ENCODE data around the gene RALGPS2. TPM values are rescaled to one million over a fixed set of nuclear protein-coding genes. Genes with fewer than 3 reads are reported as not detected.

RALGPS2 gene
- total and polyA plus RNA-seq, 2 donors (not counting 1 experiment from before 2014, with no cell fraction given) = 59.6 to 251 TPM

DNA sequence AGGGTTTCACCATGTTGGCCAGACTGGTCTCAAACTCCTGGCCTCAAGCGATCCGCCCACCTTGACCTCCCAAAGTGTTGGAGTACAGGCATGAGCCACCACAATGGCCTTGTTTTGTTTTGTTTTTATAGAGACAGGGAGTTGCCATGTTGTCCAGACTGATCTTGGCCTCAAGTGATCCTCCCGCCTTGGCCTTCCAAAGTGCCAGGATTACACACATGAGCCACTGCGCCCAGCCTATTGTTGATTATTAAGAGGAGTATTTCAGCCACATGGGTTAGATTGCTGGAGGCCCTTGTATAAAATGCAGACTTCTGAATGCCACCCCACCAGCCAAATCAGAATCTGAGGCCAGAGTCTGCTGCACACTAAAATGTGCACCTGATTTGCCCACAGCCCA, 203.0 kb downstream of the RALGPS2 start:
- 100% methylated on average over 2 of the region's 4 CpGs for WGBS (ENCODE audit: insufficient coverage)
- TF ChIP-seq, protein P1, sequence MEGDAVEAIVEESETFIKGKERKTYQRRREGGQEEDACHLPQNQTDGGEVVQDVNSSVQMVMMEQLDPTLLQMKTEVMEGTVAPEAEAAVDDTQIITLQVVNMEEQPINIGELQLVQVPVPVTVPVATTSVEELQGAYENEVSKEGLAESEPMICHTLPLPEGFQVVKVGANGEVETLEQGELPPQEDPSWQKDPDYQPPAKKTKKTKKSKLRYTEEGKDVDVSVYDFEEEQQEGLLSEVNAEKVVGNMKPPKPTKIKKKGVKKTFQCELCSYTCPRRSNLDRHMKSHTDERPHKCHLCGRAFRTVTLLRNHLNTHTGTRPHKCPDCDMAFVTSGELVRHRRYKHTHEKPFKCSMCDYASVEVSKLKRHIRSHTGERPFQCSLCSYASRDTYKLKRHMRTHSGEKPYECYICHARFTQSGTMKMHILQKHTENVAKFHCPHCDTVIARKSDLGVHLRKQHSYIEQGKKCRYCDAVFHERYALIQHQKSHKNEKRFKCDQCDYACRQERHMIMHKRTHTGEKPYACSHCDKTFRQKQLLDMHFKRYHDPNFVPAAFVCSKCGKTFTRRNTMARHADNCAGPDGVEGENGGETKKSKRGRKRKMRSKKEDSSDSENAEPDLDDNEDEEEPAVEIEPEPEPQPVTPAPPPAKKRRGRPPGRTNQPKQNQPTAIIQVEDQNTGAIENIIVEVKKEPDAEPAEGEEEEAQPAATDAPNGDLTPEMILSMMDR (IDR thresholded peaks at IDR 0.05) = no peak
- no peak for TF ChIP-seq EZH2 (IDR thresholded peaks at IDR 0.05; ENCODE audit: borderline replicate concordance, insufficient read depth, low read depth, low read length, poor library complexity, severe bottlenecking)

DNA sequence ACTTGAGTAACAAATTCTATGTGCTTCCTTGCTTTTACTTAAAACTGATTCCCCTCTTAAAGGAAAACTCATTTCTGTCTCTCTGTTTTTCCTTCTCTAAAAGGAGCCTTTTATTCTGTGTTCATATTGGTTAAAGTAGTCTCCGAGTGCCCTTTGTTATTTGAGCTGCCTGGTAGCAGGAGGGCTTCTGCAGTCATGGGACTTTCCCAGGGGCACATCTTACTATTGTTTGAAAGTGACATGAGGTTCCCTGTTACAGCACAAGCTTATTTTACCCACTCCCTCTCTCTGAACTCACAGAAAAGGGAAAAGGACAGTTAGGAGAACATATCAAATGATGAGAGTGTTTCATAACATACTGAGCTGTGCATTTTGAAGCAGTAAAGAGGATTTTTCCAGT, 203.9 kb downstream of the RALGPS2 start:
- ATAC-seq (ENCODE audit: low read depth) = peak; percentile 34
- peaks cover 2 to 7% (median 4%) of the 10 kb centered on the region in 3 donors for H3K9me3 ChIP-seq (ENCODE audit: control extremely low read depth in 1 of 3, control insufficient read depth in 2 of 3, insufficient read depth in 1 of 3, low read length in 2 of 3)
- no peak overlapping the region for H3K9ac ChIP-seq (ENCODE audit: low read length)
- no peak overlapping the region for H3K4me2 ChIP-seq (replicated peaks; ENCODE audit: low read depth, low read length, poor library complexity, severe bottlenecking)
- H3K4me3 ChIP-seq (ENCODE audit: control extremely low read depth in 1 of 5, extremely low read depth in 1 of 5, insufficient read depth in 1 of 5, low read depth in 2 of 5, low read length in 4 of 5) = no peak overlapping the region
- peak overlapping the region; percentile 1 for H3K4me3 Mint-ChIP-seq
- no peak overlapping the region for H2AFZ ChIP-seq (ENCODE audit: insufficient read depth, low read depth, low read length, poor library complexity, severe bottlenecking)
- peak overlapping the region in 1 of 2 donors; percentile 43 for H3K27ac ChIP-seq (ENCODE audit: low read length in 2 of 2)
- WGBS (ENCODE audit: insufficient coverage) = no CpG with 5 or more reads among the region's 1 CpG
- peaks cover 9% of the 10 kb centered on the region for H3K9me3 Mint-ChIP-seq (ENCODE audit: insufficient read depth)
- intact Hi-C loops (cut with micrococcal nuclease) = no loop called here
- H3K27me3 Mint-ChIP-seq = no peaks in the 10 kb centered on the region
- H3K27me3 ChIP-seq (replicated peaks in 1 of 4; ENCODE audit: control extremely low read depth in 1 of 4, control insufficient read depth in 3 of 4, insufficient read depth in 4 of 4, low read length in 3 of 4) = no peaks in the 10 kb centered on the region
- TF ChIP-seq, protein P1 (IDR thresholded peaks at IDR 0.05) = no peak
- TF ChIP-seq EZH2 (IDR thresholded peaks at IDR 0.05; ENCODE audit: borderline replicate concordance, insufficient read depth, low read depth, low read length, poor library complexity, severe bottlenecking) = no peak
- H3K79me2 ChIP-seq (ENCODE audit: control insufficient read depth, insufficient read depth, low read length) = no peaks in the 10 kb centered on the region
- CTCF ChIA-PET = interaction anchor here (0.6 to 2.8 kb wide), 3 partner anchors 74 to 644 kb away, joined by 3 to 7 read pairs (median 6); no protein-coding TSS in a partner anchor
- DNase-seq = peak; percentile 39
- H3K4me1 ChIP-seq (ENCODE audit: control insufficient read depth in 2 of 2, insufficient read depth in 2 of 2, low read length in 2 of 2) = peaks cover 39 to 42% of the 10 kb centered on the region in 2 donors
- peak overlapping the region; percentile 82 for H3K27ac Mint-ChIP-seq
- no peaks in the 10 kb centered on the region for H3K36me3 ChIP-seq (replicated peaks in 1 of 2; ENCODE audit: control extremely low read depth in 1 of 2, control insufficient read depth in 1 of 2, extremely low read depth in 1 of 2, insufficient read depth in 2 of 2, low read length in 1 of 2)
- POLR2A ChIA-PET = interaction anchor here (0.7 kb wide), 1 partner anchor 36 kb away, joined by 4 read pairs; no protein-coding TSS in a partner anchor
- H4K20me1 ChIP-seq (ENCODE audit: control insufficient read depth, insufficient read depth, low read length, poor library complexity, severe bottlenecking) = peaks cover 5% of the 10 kb centered on the region
- peaks cover 87% of the 10 kb centered on the region for H3K4me1 Mint-ChIP-seq

More for the DNA sequence above, 203.0 kb downstream of the RALGPS2 start:
- Mint-ChIP-seq H3K4me3 (no peak overlapping the region), H3K27ac (peak overlapping the region; percentile 75), H3K4me1 (peaks cover 85% of the 10 kb centered on the region), H3K27me3 (no peaks in the 10 kb centered on the region), H3K9me3 (ENCODE audit: insufficient read depth) (peaks cover 9% of the 10 kb centered on the region)
- CTCF ChIA-PET = interaction anchor here (2.8 kb wide), 1 partner anchor 75 kb away, joined by 7 read pairs; no protein-coding TSS in a partner anchor
- no peaks in the 10 kb centered on the region for H3K79me2 ChIP-seq (ENCODE audit: control insufficient read depth, insufficient read depth, low read length)
- H4K20me1 ChIP-seq (ENCODE audit: control insufficient read depth, insufficient read depth, low read length, poor library complexity, severe bottlenecking) = peaks cover 5% of the 10 kb centered on the region
- POLR2A ChIA-PET = no interaction called here
- H3K4me3 ChIP-seq (ENCODE audit: control extremely low read depth in 1 of 5, extremely low read depth in 1 of 5, insufficient read depth in 1 of 5, low read depth in 2 of 5, low read length in 4 of 5) = no peak overlapping the region
- H3K9ac ChIP-seq (ENCODE audit: low read length) = no peak overlapping the region
- H3K36me3 ChIP-seq (replicated peaks in 1 of 2; ENCODE audit: control extremely low read depth in 1 of 2, control insufficient read depth in 1 of 2, extremely low read depth in 1 of 2, insufficient read depth in 2 of 2, low read length in 1 of 2) = peaks cover 0 to 7% of the 10 kb centered on the region in 2 experiments
- no peak overlapping the region for H2AFZ ChIP-seq (ENCODE audit: insufficient read depth, low read depth, low read length, poor library complexity, severe bottlenecking)
- H3K4me1 ChIP-seq (ENCODE audit: control insufficient read depth in 2 of 2, insufficient read depth in 2 of 2, low read length in 2 of 2) = peaks cover 32 to 37% of the 10 kb centered on the region in 2 donors
- no peaks in the 10 kb centered on the region for H3K27me3 ChIP-seq (replicated peaks in 1 of 4; ENCODE audit: control extremely low read depth in 1 of 4, control insufficient read depth in 3 of 4, insufficient read depth in 4 of 4, low read length in 3 of 4)
- intact Hi-C loops (cut with micrococcal nuclease) = no loop called here
- no peak for DNase-seq
- H3K4me2 ChIP-seq (replicated peaks; ENCODE audit: low read depth, low read length, poor library complexity, severe bottlenecking) = no peak overlapping the region
- H3K27ac ChIP-seq (ENCODE audit: low read length in 2 of 2) = peak overlapping the region in 1 of 2 donors; percentile 43
- ATAC-seq (ENCODE audit: low read depth) = no peak
- H3K9me3 ChIP-seq (ENCODE audit: control extremely low read depth in 1 of 3, control insufficient read depth in 2 of 3, insufficient read depth in 1 of 3, low read length in 2 of 3) = peaks cover 0 to 7% (median 4%) of the 10 kb centered on the region in 3 donors

Measured in B cell (primary cell).